SK-N-DZ (cell line): ENCODE data around the gene CASQ1.

Experiments
- DNase-seq: peaks from one replicate; pipeline ENCODE4 v3.0.0-alpha.2; 2015; ENCODE audit warnings: low spot score

CASQ1 gene

DNA sequence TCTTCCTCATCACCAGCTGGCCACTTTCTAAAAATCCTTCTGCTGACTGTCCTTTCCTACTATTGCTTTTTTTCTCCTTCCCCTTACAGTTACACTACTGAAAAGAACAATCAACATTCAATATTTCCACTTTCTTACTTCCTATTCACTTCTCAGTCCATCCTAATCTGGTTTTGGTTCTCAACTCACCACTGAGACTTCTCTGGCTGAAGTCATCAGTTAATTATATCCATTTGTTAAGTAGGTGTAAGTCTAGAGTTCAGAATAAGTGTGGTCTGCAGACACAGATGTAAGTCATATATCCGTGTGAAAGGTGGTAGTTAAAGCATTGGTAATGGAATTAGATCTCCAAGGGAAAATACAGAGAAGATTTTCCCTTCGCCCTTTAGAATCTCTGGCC is 36.2 kb downstream of the CASQ1 start:
- DNase-seq = no peak

DNA sequence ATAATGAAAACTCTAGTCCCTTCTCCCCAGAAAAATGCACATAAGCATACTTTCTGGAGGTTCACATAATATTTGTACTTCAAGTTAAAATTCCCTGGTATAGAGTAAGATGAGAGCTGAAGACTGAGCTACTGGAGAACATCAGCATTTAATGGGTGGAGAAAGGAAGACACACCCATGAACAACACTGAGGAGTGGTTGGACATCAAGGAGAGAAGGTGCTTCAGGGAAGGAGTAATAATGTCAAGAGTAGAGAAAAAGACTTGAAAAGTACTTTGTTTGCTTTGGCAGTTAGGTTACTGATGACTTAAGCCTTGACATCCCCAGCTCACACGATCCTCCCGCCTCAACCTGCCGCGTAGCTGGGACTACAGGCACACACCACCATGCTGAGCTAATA is 36.7 kb downstream of the CASQ1 start:
- DNase-seq = no peak

DNA sequence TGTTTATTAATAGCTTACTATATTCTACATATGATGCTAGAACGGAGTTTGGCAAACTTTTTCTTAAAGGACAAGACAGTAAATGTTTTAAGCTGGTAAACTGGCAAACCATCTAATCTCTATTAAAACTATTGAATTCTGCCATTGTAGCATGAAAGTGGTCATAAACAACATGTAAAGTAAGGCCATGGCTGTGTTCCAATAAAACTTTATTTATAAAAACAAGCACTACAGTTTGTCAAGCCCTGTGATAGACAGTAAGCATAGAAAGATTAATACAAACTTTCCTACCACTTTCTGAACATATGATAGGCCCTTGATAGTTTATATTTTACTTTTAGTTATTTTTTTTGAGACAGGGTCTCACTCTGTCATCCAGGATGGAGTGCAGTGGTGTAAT is 37.2 kb downstream of the CASQ1 start:
- DNase-seq = no peak

DNA sequence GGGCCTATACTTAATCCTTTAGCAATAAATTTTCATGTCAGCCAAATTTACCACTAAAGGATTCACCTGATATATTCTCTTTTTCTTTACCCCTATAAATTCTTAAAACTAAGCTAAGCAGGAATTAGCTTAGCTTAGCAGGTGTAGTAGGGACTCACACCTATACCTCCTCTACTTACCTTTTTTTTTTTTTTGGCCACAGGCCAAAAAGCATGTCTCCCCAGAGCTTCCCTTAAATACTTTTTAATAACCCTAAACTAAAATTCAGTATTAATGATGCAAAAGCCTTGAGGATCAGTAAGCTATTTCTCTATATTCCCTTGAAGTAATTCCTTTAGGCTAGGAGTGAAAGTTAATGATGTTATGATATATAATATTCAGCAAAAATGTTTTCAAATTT is 38.1 kb downstream of the CASQ1 start:
- DNase-seq = no peak

DNA sequence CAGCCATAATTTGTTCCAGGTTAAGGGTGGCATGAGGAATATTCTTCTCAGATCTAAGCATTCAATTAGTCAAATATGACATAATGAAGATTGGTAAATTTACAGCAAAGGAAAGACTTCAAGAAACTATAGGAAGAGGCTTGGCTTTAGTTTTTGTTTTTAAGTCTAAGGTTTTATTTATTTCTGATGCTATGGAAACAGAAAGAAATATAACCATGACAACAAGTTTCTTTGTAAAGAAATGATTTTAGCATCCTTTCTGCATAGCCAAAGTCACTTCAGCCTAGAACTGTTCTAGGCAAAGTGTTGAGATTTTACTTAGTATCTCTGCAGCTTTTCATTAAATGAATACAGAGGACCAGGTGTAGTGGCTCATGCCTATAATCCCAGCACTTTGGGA is 42.5 kb downstream of the CASQ1 start:
- no peak for DNase-seq

DNA sequence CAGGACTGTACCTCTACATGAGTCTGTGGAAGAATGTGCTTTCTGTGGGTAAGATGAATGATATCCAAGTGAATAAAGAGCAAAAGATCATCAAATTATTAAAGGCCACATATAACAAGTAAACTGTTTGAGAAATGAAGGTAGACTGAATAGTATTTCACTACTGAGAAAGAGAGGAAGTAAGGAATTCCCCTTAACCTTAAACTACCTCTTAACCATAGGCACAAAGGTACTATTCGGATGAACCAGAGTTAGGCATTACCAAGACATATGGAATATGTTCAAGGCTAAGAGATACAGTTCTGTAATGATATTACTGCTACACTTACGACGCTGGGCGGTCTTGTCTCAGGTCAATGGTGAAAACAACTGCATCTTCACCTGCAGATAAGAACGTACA is 46.4 kb downstream of the CASQ1 start:
- no peak for DNase-seq

DNA sequence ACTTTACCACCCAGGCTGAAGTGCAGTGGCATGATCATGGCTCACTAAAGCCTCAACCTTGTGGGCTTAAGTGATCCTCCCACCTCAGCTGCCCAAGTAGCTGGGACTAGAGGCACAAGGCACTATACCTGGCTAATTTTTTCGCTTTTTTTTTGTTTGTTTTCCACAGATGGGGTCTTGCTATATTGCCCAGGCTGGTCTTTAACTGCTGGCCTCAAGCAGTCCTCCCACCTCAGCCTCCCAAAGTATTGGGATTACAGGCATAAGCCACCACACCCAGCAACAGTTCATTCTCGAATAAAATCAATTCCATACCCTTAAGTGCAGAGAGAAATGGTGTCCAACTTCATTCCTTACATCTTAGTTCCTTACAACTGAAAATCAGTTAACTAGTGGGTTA is 47.2 kb downstream of the CASQ1 start:
- no peak for DNase-seq

DNA sequence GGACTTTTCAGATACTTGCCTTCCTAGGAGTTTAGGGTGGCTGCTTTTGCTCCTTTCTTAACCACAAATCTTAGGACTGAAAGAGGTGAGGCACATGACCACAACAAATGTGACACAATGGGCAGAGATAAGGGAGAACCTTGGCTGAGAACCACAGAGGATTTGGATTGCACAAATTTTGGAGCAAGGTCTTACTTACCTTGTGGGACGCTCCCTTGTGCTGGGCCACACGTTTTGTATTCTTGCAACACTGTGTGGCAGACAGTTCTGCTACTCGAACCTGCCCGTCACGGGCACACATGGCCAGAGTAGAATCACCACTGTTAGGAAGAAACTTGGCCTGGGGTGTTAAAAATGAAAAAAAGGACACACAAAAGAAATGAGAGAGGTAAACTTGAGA is 48.0 kb downstream of the CASQ1 start:
- DNase-seq = no peak

DNA sequence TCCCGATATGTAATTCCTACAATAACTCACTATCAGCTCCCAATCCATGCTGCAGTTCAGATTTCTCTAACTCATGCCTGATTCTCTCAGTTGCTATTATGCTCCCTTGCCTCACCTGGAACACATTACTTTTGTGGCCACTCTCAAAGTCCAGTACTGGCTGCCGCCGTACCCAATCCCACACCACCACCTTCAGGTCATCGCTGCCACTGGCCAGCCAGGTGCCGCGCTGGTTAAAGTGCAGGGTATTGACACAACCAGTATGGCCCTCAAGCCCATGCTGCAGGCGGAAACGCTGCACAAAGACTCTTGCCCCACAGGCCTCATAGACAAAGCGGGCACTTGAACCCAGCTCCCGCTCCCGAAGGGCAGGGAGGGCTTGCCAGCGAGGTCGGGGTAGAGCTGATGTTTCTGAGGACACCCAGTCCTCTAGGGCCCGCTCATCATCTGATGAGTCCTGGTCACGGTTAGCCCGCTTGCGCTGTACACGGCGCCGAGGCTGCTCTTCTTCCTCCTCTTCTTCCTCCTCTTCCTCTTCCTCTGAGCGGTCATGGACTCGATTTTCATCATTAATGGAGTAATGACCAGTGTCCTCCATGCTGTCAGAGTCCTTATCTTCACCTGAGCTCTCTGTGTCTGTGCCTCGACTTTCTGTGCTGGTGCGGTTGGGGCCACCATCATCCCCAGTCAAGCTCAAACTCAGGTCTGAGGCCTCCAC is 49.4 kb downstream of the CASQ1 start:
- no peak for DNase-seq

DNA sequence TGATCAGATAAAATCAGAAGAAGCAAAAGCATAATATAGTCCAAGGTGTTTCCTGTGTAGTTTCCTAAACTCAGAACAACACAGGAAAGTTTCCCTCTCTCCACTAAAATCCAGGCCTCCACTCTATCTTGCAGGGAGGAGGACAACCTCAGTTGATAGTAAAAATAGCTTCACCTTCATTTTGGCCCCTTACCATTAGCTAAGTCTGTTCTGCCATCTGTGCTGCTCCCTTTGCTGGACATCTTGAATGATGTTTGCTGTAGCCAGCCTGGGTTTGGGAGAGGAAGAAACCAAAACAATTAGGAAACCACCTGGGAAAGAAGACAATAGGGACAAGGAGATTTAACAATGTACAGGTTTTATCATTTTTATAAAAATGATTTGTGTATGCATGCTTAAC is 53.4 kb downstream of the CASQ1 start:
- DNase-seq = no peak

DNA sequence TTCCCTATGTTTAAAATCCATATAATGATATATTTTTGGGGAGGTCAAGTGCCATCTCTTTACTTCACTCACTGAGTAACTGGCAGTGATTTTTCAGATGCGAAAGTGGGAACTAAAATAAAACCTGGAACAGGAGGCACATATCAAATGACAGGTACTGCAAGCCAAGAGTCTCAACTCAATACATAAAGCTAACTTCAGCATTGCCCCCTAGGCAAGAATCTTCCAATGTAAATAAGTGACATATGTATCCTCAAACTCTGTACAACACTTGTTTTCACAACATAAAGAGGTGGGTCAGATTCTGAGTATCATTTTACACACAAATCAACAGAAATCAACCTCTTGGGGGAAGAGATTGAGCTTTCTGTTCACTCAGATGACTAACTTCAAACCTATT is 53.8 kb downstream of the CASQ1 start:
- DNase-seq = no peak

DNA sequence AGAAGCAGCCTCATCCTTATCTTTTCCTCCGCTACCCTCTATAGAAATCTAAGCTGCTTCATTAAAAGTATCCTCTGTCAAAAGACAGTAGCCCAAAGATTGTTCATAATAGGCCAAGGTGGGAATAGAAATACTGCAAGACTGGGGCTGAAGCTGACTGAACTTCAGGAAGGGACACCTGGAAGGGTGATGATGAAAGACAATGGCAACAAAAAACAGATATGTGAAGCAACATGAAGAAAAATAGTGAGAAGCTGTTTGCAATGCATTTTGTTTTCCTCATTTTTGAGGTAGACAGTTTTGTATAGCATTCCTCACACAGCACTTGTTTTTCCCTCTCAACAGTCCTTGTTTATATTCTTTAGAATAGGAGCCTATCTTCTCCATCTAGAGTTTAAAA is 55.1 kb downstream of the CASQ1 start:
- no peak for DNase-seq

DNA sequence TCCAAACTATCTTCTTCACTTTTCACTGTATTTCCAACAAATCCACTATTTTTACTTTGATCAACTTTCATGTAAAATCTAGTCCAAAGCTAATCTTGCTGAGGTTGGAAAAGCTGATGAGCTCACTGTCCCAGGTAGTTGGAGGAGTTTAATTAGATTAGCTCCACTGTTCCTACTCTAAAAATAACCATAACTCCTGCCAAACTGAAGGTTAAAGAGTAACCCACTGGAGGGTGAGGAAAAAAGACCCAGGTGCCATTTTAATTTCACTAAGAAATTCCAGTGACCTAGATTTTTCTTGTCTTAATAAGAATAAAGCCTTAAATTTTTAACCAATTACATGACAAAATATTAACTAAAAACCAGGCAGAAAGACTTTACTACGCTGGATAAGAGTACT is 56.7 kb downstream of the CASQ1 start:
- no peak for DNase-seq

DNA sequence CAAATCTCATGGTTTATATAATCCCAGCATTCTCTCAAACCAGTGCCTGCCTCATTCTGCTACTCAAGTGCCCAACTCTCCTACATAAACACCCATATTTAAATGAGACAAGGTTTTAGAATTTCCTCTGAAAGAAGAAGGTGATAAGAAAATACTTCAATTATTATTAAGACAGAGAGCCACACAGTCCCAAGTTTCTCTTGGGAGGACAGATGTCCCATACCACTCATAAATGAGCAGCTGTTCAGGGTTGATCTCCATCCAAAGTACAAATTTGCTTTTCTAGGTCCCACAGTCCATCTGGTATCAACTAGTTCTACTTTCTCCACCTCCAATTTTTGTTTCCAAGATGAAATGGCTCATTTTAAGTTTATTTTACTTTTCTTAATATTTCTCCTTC is 60.6 kb downstream of the CASQ1 start:
- DNase-seq = no peak
